ENCODE results near the gene HDAC4. TPM values are rescaled to one million over a fixed set of nuclear protein-coding genes. Genes with fewer than 3 reads are reported as not detected.
A peak's percentile ranks its signal among the peaks of the same experiment; 100 is the strongest.

The HDAC4 gene
- total and polyA plus RNA-seq, 2 of the 4 experiments (the other 2 are of a cell fraction), result 4.1 to 7.2 TPM

GRCh38 chr2:239224199-239224570, 176.6 kb downstream of the HDAC4 start:
- intact Hi-C loops (cut with micrococcal nuclease), result loop anchor here (10.0 kb wide), 1 partner anchor 171 kb away; no protein-coding TSS in a partner anchor
- Histone ChIP-seq H3K18ac (ENCODE audit: low read depth, low read length) (no peak overlapping the region), H3K9me1 (ENCODE audit: insufficient read depth, low read length) (peaks cover 32% of the 10 kb centered on the region), H2BK15ac (ENCODE audit: low read depth, low read length) (0 out of 3 replicates have a peak overlapping the region, but pooled peaks have one; percentile 31), H3K56ac (ENCODE audit: extremely low read depth, insufficient read depth, low read length) (no peak overlapping the region), H3K4me1 (ENCODE audit: control insufficient read depth, insufficient read depth, low read length) (peaks cover 54% of the 10 kb centered on the region), H3K4me3 (ENCODE audit: insufficient read depth, low read depth, low read length) (no peak overlapping the region), H2BK20ac (ENCODE audit: low read depth, low read length) (no peak overlapping the region), H4K91ac (ENCODE audit: insufficient read depth, low read depth, low read length) (peak overlapping the region; percentile 46; the same call in 1 of the 2 replicates), H2BK120ac (ENCODE audit: low read depth, low read length) (peak overlapping the region; percentile 22), H3K4ac (ENCODE audit: low read depth, low read length) (peak overlapping the region; percentile 33; the same call in 1 of the 2 replicates), H3K27me3 (ENCODE audit: control insufficient read depth, insufficient read depth, low read length) (no peaks in the 10 kb centered on the region), H2BK5ac (ENCODE audit: low read depth, low read length, poor library complexity, severe bottlenecking) (no peak overlapping the region), H3K79me1 (ENCODE audit: low read depth in 1 of 2, low read length in 2 of 2) (peaks cover 41 to 75% of the 10 kb centered on the region in 2 experiments), H3K14ac (replicated peaks; ENCODE audit: low read depth, low read length) (no peak overlapping the region), H4K5ac (ENCODE audit: low read depth, low read length) (no peak overlapping the region), H2AK9ac (replicated peaks; ENCODE audit: low read depth, low read length, poor library complexity) (no peak overlapping the region), H2AK5ac (ENCODE audit: low read depth, low read length) (peak overlapping the region; percentile 45; the same call in 1 of the 2 replicates), H4K20me1 (ENCODE audit: insufficient read depth, low read length) (peaks cover 13% of the 10 kb centered on the region), H3K36me3 (ENCODE audit: control insufficient read depth, insufficient read depth, low read length) (no peaks in the 10 kb centered on the region), H3K27ac (ENCODE audit: insufficient read depth, low read length) (no peak overlapping the region), H3K4me2 (ENCODE audit: low read depth, low read length) (no peak overlapping the region; the same call in 1 of the 2 replicates), H3K23ac (ENCODE audit: low read depth, low read length) (no peak overlapping the region), H3K9ac (ENCODE audit: low read depth, low read length) (no peak overlapping the region), H2AFZ (replicated peaks; ENCODE audit: low read length, poor library complexity) (no peak overlapping the region), H3K9me3 (ENCODE audit: control insufficient read depth, insufficient read depth, low read length) (no peaks in the 10 kb centered on the region), H4K8ac (ENCODE audit: low read depth in 2 of 2, low read length in 2 of 2) (no peak overlapping the region)
- dilution Hi-C loops (cut with HindIII; ENCODE audit: low sequenced_read_pairs, unreplicated experiment), result no loop called here
- BruUV-seq (replicated peaks), result no TSS peak
- WGBS, 2 experiments (ENCODE audit: extremely low coverage in 2 of 2, insufficient read length in 1 of 2), result 93% methylated on average over 10 of the region's 13 CpGs; no CpG with 5 or more reads in 1 of the 2 experiments
- DNase-seq (no peak), ATAC-seq (ENCODE audit: low read depth) (no peak)
- POLR2A ChIA-PET (ENCODE audit: unreplicated experiment), result no interaction called here
- CTCF ChIA-PET, result no interaction called here
- no peak for TF ChIP-seq POLR2A (IDR thresholded peaks at IDR 0.05; ENCODE audit: low read depth, low read length)
- TF ChIP-seq MAFK (IDR thresholded peaks at IDR 0.05; ENCODE audit: low read depth, low read length), result no peak
- no peak for TF ChIP-seq NFE2L2 (IDR thresholded peaks at IDR 0.05; ENCODE audit: low read depth, low read length)
- no peak for TF ChIP-seq RCOR1 (IDR thresholded peaks at IDR 0.05; ENCODE audit: insufficient replicate concordance, low read length)
- no peak for TF ChIP-seq MAZ (IDR thresholded peaks at IDR 0.05; ENCODE audit: borderline replicate concordance, low read depth, low read length)
- TF ChIP-seq CHD1 (IDR thresholded peaks at IDR 0.05; ENCODE audit: low read depth, low read length), result no peak
- in situ Hi-C loops (cut with MboI; ENCODE audit: low sequenced_read_pairs), result no loop called here

All from IMR-90 (cell line).